CD4-positive, alpha-beta T cell treated with Interleukin-1 beta for 1 hour (primary cell): ENCODE measurements around the gene SLC25A26.
A peak's percentile ranks its signal among the peaks of the same experiment; 100 is the strongest.
"Not testable (repeated sequence)": the region's sequence is repeated elsewhere in the genome, so short reads cannot be mapped to it uniquely, and the experiment has no call there.

ENCODE experiments used
- DNase-seq, 2 donors: peaks; one replicate each; pipeline ENCODE4 v3.0.0-alpha.2; 2020 to 2022

The SLC25A26 gene

DNA sequence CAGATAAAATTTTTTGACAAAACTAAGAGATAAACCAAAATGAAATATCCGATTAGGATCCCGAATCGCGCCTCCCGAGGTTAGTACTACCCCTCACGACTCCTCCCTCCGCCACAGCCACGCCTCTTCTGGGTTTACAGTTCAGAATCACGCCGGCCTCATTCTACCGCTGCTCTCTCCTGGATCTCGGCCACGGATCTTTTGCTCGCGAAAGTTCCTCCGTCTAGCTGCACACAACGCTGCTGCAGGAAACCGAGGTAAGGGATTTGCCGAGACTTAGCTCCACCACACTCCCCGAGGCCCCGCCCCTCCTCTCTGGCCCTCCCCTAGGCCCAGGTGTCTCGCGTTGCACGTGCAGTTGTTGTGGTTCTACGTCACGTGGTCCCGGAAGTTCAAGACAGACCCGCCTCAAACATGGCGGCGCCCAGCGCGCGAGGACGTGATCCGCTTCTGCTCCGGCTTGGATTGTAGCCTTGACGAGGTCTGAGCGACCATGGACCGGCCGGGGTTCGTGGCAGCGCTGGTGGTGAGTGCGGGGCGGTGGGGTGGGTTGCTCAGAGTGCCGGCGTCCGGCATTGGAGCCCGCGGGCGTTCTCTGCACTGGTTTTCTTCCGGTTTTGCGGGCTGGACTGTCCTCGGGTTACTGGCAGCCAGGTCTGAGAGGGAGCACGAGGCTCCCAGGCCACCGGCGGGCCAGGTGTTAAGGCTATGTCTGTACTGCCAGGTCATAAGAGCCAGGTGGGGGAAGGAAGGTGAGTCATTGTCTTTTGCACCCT is at the start of gene SLC25A26:
Gene SLC25A26, plus strand, starts transcription at position 400 of the 776 bp plus-strand sequence. Its CDS starts 94 bp downstream, at position 494.
- peak; percentile 96 for DNase-seq

- no peak for DNase-seq
Measured at GRCh38 chr3:66172394-66172793, 48.4 kb upstream of the SLC25A26 start.

- no peak for DNase-seq
Measured at GRCh38 chr3:66177026-66177425, 43.8 kb upstream of the SLC25A26 start.

DNA sequence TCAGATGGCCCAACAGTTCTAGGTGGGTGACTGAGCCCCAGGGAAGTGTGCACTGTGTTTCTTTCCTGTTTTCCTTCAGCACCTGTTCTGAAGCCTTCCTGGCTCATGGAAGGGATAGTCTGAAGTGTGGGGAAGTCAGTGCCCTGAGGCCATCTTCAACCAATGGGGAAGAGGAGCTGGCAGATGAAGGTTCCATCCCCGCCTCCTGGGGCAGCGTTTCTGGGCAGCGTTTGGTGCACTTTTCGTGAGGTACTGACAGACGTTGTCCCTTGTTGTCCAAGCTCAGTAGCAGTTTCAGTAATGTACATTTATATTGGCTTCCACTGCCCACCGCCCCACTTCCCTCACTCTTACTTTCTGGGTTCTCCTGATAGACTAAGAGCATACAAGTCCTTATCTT is 42.6 kb upstream of the SLC25A26 start:
- no peak for DNase-seq

DNA sequence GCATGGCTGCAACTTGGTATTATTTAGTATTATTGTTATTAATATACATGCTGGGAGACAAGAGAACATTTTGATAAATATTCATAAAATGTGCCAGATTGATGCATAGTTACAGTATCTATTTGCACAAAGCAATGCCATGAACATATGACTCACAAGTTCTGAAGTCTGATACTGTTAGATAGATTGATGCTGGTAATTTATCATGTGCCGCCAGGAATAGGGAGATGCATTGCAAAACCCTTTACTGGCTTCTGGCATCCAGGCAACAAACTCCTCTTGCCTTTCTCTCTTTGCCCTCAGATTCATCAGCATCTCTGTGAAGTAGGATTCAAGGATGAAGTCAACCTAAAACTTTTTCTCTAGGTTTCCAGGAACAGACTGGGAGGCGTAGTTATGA is 41.0 kb upstream of the SLC25A26 start:
- DNase-seq = no peak

- DNase-seq = no peak
Measured at GRCh38 chr3:66181764-66182163, 39.0 kb upstream of the SLC25A26 start.

DNA sequence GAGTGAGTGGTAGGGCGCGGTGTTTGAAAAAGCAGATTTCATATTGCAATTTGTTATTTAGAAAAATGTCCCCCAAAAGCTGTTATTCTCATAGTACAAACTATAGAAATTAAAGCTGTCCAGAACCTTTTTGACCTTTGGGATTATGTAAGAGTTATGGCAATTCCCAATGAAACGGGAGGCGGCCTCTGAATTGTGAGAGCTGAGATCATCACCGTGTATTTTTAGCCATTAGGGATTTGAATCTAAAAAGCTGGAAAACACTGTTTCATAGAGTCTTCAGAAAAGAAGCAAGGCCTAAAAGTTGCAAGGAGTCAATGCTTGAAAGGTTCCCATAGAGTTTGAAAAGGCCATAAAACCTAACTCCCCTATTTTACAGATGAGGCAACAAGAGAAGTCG is 38.6 kb upstream of the SLC25A26 start:
- DNase-seq = no peak

DNA sequence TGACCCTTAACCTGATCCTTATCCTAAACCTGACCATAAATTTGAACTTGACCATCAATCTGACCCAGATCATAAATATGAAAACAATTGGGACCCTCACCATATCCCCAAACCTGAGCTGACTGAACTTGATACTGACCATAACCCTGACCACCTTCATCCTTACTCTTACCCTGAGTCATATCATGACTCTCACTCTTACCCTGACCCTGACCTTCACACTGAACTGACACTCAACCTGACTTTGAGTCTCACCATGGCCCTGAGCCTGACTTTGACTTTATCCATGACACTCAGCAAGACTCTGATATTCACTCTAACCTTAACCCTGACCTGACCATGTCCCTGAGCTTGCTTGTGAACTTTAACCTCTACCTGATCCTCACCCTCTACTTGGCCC is 34.3 kb upstream of the SLC25A26 start:
- DNase-seq = no peak

DNA sequence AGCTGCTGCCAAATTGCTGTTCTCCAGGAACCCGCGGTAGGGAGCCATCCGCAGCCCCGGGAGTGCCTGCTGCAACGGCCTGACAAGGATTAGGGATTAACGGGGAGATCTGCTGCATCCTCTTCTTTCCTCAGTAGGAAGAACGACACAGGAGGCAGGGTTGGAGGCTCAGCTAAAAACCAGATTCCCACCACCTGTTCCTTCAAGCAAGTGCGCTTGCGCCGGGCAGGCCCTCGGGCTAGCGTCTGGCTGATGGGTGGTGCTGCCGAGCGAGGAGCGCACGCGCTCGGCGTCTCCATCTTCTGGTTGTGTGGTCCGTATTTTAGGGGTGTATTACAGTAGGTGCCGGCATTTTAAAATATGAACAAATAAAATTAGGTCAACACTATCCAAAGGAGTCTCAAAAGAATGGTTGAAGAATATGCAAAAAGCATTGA is 25.4 kb upstream of the SLC25A26 start:
- no peak for DNase-seq

DNA sequence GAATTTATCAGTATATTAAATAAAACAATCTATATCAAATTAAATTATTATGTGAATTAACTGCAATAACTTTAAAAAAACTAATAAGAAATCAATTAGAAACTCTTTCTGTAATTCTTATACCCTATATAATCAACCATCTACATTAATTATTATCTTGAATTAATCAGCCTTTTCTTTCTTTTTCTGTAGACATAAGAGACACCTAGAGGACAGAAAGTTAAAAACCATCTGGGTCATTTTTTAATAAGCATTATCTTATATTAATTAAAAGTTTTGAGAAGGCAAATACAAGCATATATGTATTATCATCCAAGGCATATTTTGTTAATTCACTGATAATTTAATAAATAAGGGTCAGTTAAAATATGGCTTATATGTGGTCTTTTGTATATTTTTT is 24.2 kb upstream of the SLC25A26 start:
- no peak for DNase-seq

GRCh38 chr3:66198437-66199088 is 22.2 kb upstream of the SLC25A26 start:
- no peak for DNase-seq

DNA sequence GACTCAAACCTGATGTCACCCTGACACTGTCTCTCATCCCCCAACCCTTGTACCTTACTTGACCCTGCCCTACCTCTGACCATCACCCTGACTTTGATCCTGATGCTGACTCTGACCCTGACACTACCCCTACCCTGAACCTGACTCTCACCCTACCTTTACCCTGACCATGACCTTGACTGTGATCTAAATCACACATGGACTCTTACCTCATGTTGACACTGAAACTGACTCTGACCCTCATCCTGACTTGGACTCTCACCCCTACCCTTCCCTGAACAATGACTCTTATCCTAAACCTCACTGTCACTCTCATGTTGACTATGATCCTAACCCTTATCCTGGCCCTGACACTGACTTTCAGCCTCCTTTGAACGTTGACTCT is 21.7 kb upstream of the SLC25A26 start:
- no peak for DNase-seq

- no peak for DNase-seq
Measured at GRCh38 chr3:66200147-66200546, 20.7 kb upstream of the SLC25A26 start.

GRCh38 chr3:66200786-66201185 is 20.0 kb upstream of the SLC25A26 start:
- DNase-seq = no peak

GRCh38 chr3:66203275-66203674 is 17.5 kb upstream of the SLC25A26 start:
- DNase-seq = no peak

DNA sequence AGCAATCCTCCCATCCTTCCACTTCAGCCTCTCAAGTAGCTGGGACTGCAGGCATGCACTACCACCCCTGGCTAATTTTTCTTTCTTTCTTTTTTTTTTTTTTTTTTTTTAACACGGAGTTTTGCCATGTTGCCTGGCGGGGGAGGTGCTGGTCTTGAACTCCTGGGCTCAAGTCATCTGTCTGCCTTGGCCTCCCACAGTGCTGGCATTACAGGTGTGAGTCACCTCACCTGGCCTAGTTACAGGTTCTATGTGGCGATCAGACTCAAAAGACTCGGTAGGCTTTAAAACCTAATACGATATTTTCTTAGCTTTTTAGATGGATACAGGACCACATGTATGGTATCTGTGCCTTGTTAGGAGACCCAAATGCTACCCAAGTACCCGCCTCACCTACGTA is 14.0 kb upstream of the SLC25A26 start:
- DNase-seq = no peak

DNA sequence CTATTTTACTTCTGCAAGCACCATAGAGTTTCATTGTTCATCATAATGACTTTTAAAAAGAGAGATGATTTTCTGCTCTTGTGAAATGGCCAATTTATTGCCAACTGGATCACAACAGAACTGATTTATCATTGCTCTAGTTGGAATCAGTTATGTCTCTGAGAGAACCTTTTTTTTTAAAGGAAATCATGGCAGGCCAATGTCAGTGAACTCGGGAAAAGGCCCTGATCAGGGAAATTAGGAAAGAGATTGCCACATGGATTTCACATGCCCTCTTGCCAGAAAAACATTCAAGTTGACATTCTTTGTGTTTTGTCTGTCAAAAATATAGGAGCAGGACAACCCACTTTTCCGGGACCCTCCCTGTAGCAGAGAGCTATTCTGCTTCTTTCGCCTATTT is 12.6 kb upstream of the SLC25A26 start:
- no peak for DNase-seq

DNA sequence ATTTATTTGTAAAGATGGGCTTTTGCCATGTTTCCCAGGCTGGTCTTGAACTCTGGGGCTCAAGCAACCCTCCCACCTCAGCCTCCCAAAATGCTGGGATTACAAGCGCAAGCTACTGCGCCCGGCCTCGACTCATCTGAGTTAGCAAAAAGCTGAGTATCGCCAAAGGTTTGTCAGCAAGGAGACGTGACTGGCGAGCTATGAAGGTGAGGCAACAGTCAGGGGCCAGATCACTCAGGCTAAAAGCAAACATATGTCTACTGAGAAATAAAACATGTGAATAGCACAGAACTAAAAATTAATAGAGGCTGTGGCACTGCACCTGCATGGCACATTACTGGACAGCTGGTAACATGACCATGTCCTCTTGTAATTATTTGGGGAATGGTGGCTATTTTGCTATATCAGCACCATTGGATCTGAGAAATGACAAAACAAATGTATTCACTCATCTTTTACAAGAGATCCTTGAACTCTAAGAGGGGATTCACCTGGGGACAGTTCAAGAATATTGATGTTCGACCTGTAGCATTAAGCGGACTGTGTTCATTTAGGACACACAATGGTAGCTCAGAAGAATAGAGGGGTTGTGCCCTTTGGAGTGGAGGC is 10.0 kb upstream of the SLC25A26 start:
- DNase-seq = no peak

DNA sequence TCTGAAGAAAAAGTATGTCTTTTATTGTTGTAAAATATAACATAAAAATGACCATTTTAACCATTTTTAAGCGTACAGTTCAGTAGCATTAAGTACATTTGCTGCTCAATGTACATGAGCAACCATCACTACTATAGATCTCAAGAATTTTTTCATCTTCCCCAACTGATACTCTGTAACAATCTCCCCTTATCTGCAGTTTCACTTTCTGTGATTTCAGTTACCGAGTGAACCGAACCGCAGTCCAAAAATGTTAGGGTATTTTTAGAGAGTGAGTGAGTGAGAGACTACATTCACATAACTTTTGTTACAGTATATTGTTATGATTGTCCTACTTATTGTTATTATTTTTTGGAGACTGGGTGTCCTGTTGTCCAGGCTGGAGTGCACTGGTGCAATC is 9.0 kb upstream of the SLC25A26 start:
- no peak for DNase-seq

GRCh38 chr3:66215106-66215505 is 5.7 kb upstream of the SLC25A26 start:
- DNase-seq = no peak

DNA sequence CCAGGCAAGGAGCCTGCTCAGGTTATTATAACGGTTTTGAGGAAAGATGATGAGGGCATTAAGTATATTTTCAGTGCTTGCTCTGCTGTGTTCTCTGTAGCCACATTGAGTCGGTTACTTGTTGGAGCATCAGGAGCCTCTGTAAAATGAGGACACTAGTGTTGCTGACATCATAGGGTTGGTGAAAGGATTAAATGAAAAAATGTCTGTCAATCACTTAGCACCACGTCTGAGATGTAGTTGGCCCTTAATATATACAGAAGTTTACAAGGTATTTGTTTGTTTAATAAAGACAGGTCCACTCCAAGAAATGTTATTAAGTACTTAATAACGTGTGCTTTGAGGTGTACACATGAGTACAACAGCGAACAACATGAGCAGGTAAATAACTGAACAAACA is 735 bp upstream of the SLC25A26 start:
- DNase-seq = no peak

- no peak for DNase-seq
Measured at GRCh38 chr3:66224220-66224619, 3.4 kb downstream of the SLC25A26 start.

DNA sequence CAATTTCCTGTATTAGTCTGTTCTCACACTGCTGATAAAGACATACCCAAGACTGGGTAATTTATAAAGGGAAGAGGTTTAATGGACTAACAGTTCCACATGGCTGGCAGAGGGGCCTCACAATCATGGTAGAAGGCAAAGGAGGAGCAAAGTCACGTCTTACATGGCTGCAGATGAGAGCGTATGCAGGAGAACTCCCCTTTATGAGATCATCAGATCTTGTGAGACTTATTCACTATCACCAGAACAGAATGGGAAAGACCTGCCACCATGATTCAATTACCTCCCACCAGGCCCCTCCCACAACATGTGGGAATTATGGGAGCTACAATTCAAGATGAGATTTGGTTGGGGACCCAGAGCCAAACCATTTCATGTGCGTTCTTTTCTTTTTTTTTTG is 5.3 kb downstream of the SLC25A26 start:
- DNase-seq = not testable (repeated sequence)

DNA sequence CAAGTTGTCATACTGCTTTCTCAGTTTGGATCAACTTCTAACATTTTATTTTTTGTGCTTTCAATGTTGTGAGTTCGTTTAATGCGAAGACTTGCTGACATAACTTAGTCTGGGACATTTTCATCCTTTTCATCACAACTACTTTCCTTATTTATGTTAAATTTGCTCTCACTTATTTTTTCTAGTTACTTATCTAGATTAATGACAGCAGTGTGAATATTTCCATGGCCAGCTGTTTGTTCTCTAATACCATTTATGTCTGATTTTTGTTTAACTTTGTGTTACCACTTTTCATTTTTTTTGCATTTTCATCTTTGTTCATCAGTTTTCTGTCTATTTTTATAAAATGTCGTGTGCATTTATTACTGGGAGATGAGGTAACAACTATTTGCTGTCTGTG is 6.2 kb downstream of the SLC25A26 start:
- no peak for DNase-seq
